ENCODE data around the gene CTF1. TPM values are rescaled to one million over a fixed set of nuclear protein-coding genes. Genes with fewer than 3 reads are reported as not detected.

CTF1 gene
- total RNA-seq, 1 donor from 2014 or later: 6.0 TPM

GRCh38 chr16:30951750-30952149 is 55.3 kb downstream of the CTF1 start:
- DNase-seq (ENCODE audit: extremely low spot score, unreplicated experiment): no peak
- peaks cover 38% of the 10 kb centered on the region for H3K4me1 Mint-ChIP-seq (ENCODE audit: unreplicated experiment)
- no peaks in the 10 kb centered on the region for H3K27me3 Mint-ChIP-seq (ENCODE audit: unreplicated experiment)
- H3K36me3 Mint-ChIP-seq (ENCODE audit: unreplicated experiment): peaks cover 2% of the 10 kb centered on the region
- H3K4me3 Mint-ChIP-seq (ENCODE audit: unreplicated experiment): no peak overlapping the region
- H3K9me3 Mint-ChIP-seq (ENCODE audit: unreplicated experiment): no peaks in the 10 kb centered on the region
- H3K27ac Mint-ChIP-seq (ENCODE audit: unreplicated experiment): peak overlapping the region; percentile 52
- TF ChIP-seq CTCF (IDR thresholded peaks at IDR 0.05): no peak

- H3K36me3 Mint-ChIP-seq (ENCODE audit: unreplicated experiment): no peaks in the 10 kb centered on the region
- no peak overlapping the region for H3K4me3 Mint-ChIP-seq (ENCODE audit: unreplicated experiment)
- no peaks in the 10 kb centered on the region for H3K9me3 Mint-ChIP-seq (ENCODE audit: unreplicated experiment)
- H3K4me1 Mint-ChIP-seq (ENCODE audit: unreplicated experiment): peaks cover 35% of the 10 kb centered on the region
- no peaks in the 10 kb centered on the region for H3K27me3 Mint-ChIP-seq (ENCODE audit: unreplicated experiment)
- no peak overlapping the region for H3K27ac Mint-ChIP-seq (ENCODE audit: unreplicated experiment)
- TF ChIP-seq CTCF (IDR thresholded peaks at IDR 0.05): no peak
- no peak for DNase-seq (ENCODE audit: extremely low spot score, unreplicated experiment)
Measured at GRCh38 chr16:30953111-30953510, 56.7 kb downstream of the CTF1 start.

Small RNA genes within 50 kb of the gene (microRNA-seq; reads per million reads assigned to microRNA genes)
- not detected for gene MIR4519 (ENCODE audit: unreplicated experiment)
- not detected for gene MIR762 (ENCODE audit: unreplicated experiment)

Other genes with a start within 250 kb of the CTF1 start
- gene PRR14, start 245.7 kb upstream of the CTF1 start, total RNA-seq: 44.7 and 52.0 TPM in 2 replicates
- gene FBRS, start 238.2 kb upstream of the CTF1 start, total RNA-seq: 66.5 and 67.4 TPM in 2 replicates
- gene SRCAP, start 197.4 kb upstream of the CTF1 start, total RNA-seq: 69.2 and 73.5 TPM in 2 replicates
- gene PHKG2, start 148.2 kb upstream of the CTF1 start, total RNA-seq: 28.6 and 31.1 TPM in 2 replicates
- 5.0 and 9.7 TPM in 2 replicates for gene CFAP119, start 134.6 kb upstream of the CTF1 start, total RNA-seq
- gene RNF40, start 134.3 kb upstream of the CTF1 start, total RNA-seq: 116 and 118 TPM in 2 replicates
- 26.7 and 27.2 TPM in 2 replicates for gene ZNF629, start 109.4 kb upstream of the CTF1 start, total RNA-seq
- 37.6 and 38.1 TPM in 2 replicates for gene BCL7C, start 2.5 kb upstream of the CTF1 start, total RNA-seq
- 23.1 and 24.3 TPM in 2 replicates for gene FBXL19, start 27.0 kb downstream of the CTF1 start, total RNA-seq
- gene ORAI3, start 52.5 kb downstream of the CTF1 start, total RNA-seq: 25.2 and 30.0 TPM in 2 replicates
- gene SETD1A, start 61.1 kb downstream of the CTF1 start, total RNA-seq: 20.1 and 22.6 TPM in 2 replicates
- gene HSD3B7, start 88.6 kb downstream of the CTF1 start, total RNA-seq: 7.5 and 7.6 TPM in 2 replicates
- gene STX1B, start 114.0 kb downstream of the CTF1 start, total RNA-seq: 1.8 and 4.5 TPM in 2 replicates
- gene STX4, start 136.9 kb downstream of the CTF1 start, total RNA-seq: 51.8 and 53.4 TPM in 2 replicates
- 13.2 and 13.5 TPM in 2 replicates for gene ZNF668, start 177.6 kb downstream of the CTF1 start, total RNA-seq
- gene ZNF646, start 177.8 kb downstream of the CTF1 start, total RNA-seq: 18.4 and 22.5 TPM in 2 replicates
- 2.8 and 3.2 TPM in 2 replicates for gene PRSS53, start 192.3 kb downstream of the CTF1 start, total RNA-seq
- gene VKORC1, start 198.2 kb downstream of the CTF1 start, total RNA-seq: 141 and 148 TPM in 2 replicates
- 38.8 and 39.3 TPM in 2 replicates for gene BCKDK, start 211.8 kb downstream of the CTF1 start, total RNA-seq
- gene KAT8, start 221.1 kb downstream of the CTF1 start, total RNA-seq: 56.0 and 56.5 TPM in 2 replicates
- not detected in 2 replicates for gene PRSS8, start 239.1 kb downstream of the CTF1 start, total RNA-seq

Measured in osteocyte (in vitro differentiated cells).